NCI-H1436 treated with DMSO at 0.1 percent for 48 hours (cell line): ENCODE data around the gene SLC8A1.

Experiments used
- DNase-seq: peaks from one replicate; lab custom pipeline; 2025; lab: John Stamatoyannopoulos, UW

The SLC8A1 gene

GRCh38 chr2:40193670-40194026 is 258.2 kb downstream of the SLC8A1 start:
- DNase-seq = no peak

GRCh38 chr2:40192864-40193669 is 258.8 kb downstream of the SLC8A1 start:
- no peak for DNase-seq

GRCh38 chr2:40190457-40190856 is 261.4 kb downstream of the SLC8A1 start:
- no peak for DNase-seq

- DNase-seq = no peak
Measured at GRCh38 chr2:40189881-40190280, 262.0 kb downstream of the SLC8A1 start.

- DNase-seq = no peak
Measured at GRCh38 chr2:40187054-40187453, 264.8 kb downstream of the SLC8A1 start.

- no peak for DNase-seq
Measured at GRCh38 chr2:40184551-40184950, 267.3 kb downstream of the SLC8A1 start.

GRCh38 chr2:40181855-40182254 is 270.0 kb downstream of the SLC8A1 start:
- DNase-seq = no peak

GRCh38 chr2:40179801-40180200 is 272.1 kb downstream of the SLC8A1 start:
- DNase-seq = no peak

GRCh38 chr2:40178971-40179370 is 272.9 kb downstream of the SLC8A1 start:
- DNase-seq = no peak

- DNase-seq = no peak
Measured at GRCh38 chr2:40178171-40178778, 273.6 kb downstream of the SLC8A1 start.

- DNase-seq = no peak
Measured at GRCh38 chr2:40177366-40177765, 274.5 kb downstream of the SLC8A1 start.

- no peak for DNase-seq
Measured at GRCh38 chr2:40173276-40173675, 278.6 kb downstream of the SLC8A1 start.

- no peak for DNase-seq
Measured at GRCh38 chr2:40169856-40170255, 282.0 kb downstream of the SLC8A1 start.

- DNase-seq = no peak
Measured at GRCh38 chr2:40169430-40169829, 282.5 kb downstream of the SLC8A1 start.

- no peak for DNase-seq
Measured at GRCh38 chr2:40168546-40168945, 283.3 kb downstream of the SLC8A1 start.

- no peak for DNase-seq
Measured at GRCh38 chr2:40168032-40168431, 283.9 kb downstream of the SLC8A1 start.

GRCh38 chr2:40166006-40166405 is 285.9 kb downstream of the SLC8A1 start:
- DNase-seq = no peak

- no peak for DNase-seq
Measured at GRCh38 chr2:40165509-40165844, 286.4 kb downstream of the SLC8A1 start.

GRCh38 chr2:40164736-40165508 is 287.0 kb downstream of the SLC8A1 start:
- no peak for DNase-seq

GRCh38 chr2:40161986-40162385 is 289.9 kb downstream of the SLC8A1 start:
- no peak for DNase-seq

- DNase-seq = no peak
Measured at GRCh38 chr2:40160751-40161218, 291.1 kb downstream of the SLC8A1 start.

GRCh38 chr2:40159333-40159732 is 292.6 kb downstream of the SLC8A1 start:
- no peak for DNase-seq

GRCh38 chr2:40158781-40159180 is 293.1 kb downstream of the SLC8A1 start:
- DNase-seq = no peak
